ENCODE results near the gene B3GAT1.

The B3GAT1 gene

DNA sequence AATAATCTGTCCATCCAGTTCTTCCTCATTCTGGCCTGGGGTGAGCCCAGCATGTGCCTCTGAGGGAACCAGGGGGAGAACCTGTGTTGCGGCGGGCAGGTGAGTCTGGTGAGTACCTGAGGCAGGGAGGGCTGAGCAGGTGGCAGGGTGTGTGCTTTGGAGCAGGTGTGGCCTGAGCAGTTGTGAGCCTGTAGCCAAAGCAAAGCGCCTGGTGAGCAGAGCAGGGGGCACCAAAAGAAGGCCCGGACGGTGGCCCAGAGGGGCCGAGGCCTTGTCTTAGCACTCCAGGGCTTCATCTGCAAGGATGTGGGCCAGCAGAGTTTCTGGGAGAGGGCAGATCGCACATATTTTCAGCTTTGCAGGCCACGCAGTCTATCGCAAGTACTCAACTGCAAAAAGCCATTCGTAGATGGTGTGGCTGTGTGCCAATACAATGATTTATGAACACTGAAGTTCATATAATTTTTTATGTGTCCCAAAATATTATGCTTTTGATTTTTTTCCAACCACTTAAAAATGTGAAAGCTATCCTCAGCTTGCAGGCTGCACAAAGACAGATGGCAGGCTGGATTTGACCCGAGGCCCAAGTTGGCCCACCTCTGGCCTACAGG, 71.6 kb downstream of the B3GAT1 start:
- no peak for TF ChIP-seq CTCF (IDR thresholded peaks at IDR 0.05; ENCODE audit: borderline replicate concordance, insufficient read depth, low read depth, low read length)
- no peak overlapping the region for H3K4me3 ChIP-seq (ENCODE audit: low read depth, low read length)

GRCh38 chr11:134339756-134340155, 72.3 kb downstream of the B3GAT1 start:
- H3K4me3 ChIP-seq (ENCODE audit: low read depth, low read length): no peak overlapping the region
- no peak for TF ChIP-seq CTCF (IDR thresholded peaks at IDR 0.05; ENCODE audit: borderline replicate concordance, insufficient read depth, low read depth, low read length)

DNA sequence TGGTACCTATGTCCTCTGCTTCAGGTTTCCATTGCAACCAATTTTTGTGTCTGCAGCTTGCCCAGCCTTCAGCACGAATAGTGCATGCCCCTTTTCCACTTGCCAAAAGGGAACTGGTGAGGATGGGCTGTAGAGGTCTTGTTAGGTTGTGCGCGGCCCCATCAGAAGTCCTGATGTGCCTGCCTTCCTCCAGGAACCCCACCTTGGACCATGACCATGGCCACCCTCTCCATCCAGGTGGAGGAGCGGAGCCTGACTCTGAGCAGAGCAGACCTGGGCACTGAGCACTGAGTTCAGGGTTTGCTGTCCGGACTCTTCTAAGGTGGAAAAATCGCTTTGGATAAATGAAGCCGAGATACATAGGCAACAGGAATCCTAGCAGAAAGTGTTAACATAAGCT, 73.4 kb downstream of the B3GAT1 start:
- no peak for TF ChIP-seq CTCF (IDR thresholded peaks at IDR 0.05; ENCODE audit: borderline replicate concordance, insufficient read depth, low read depth, low read length)
- no peak overlapping the region for H3K4me3 ChIP-seq (ENCODE audit: low read depth, low read length)

DNA sequence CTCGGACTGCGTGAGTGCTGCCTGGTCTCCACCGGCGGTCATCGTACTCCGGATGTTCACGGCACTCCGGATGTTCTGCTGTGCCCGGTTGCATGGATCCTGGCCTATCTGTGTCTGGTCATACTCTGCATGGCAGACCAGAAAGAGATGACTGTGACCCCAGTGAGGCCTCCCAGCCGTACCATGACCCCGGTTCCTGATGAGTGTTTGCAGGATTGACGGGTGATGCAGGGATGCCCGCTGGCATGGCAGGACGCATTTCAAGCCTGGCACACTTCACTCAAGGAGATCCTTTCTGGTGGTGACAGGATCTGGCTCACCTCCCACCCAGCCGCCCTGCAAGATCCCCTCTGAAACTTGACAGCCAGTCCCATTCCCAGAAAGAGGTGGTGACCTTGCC, 74.0 kb downstream of the B3GAT1 start:
- no peak overlapping the region for H3K4me3 ChIP-seq (ENCODE audit: low read depth, low read length)
- TF ChIP-seq CTCF (IDR thresholded peaks at IDR 0.05; ENCODE audit: borderline replicate concordance, insufficient read depth, low read depth, low read length): no peak

GRCh38 chr11:134337051-134337450, 75.0 kb downstream of the B3GAT1 start:
- no peak overlapping the region for H3K4me3 ChIP-seq (ENCODE audit: low read depth, low read length)
- TF ChIP-seq CTCF (IDR thresholded peaks at IDR 0.05; ENCODE audit: borderline replicate concordance, insufficient read depth, low read depth, low read length): no peak

GRCh38 chr11:134334796-134335571, 77.1 kb downstream of the B3GAT1 start:
- H3K4me3 ChIP-seq (ENCODE audit: low read depth, low read length): no peak overlapping the region
- no peak for TF ChIP-seq CTCF (IDR thresholded peaks at IDR 0.05; ENCODE audit: borderline replicate concordance, insufficient read depth, low read depth, low read length)

DNA sequence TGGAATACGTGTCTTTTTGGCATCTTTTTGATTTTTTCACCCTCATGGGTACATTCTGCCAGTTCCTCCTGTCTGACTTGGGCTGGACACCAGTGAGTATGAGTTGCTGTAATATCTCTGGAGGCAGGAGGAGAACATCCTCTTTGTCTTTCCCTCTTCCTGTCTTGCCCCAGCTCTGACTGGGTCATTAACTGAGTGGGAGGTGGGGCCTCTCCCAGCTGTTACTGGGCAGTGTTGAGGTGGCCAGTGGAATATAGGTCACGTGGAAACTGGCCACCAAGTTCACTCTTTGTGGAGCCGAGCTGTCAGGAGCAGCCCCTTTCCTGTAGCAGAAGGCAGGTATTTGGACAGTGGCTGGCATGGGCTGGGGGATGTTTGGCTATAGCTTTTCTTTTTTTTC, 78.1 kb downstream of the B3GAT1 start:
- TF ChIP-seq CTCF (IDR thresholded peaks at IDR 0.05; ENCODE audit: borderline replicate concordance, insufficient read depth, low read depth, low read length): no peak

More for the DNA sequence above, 78.1 kb downstream of the B3GAT1 start:
- no peak overlapping the region for H3K4me3 ChIP-seq (ENCODE audit: low read depth, low read length)
